Neural progenitor cell (in vitro differentiated cells): ENCODE measurements around the gene NDUFB10.

Experiments
- CTCF ChIP-seq: fragments of 200-600 bp; sonication (generic); IDR thresholded peaks from 2 replicates; pipeline ENCODE4 v1.5.1; 2017; ENCODE audit warnings: antibody characterized with exemption, mild to moderate bottlenecking
- EZH2 ChIP-seq: fragments of 200-600 bp; sonication (generic); IDR thresholded peaks from 2 replicates; pipeline ENCODE4 v1.6.1; 2017; ENCODE audit warnings: antibody characterized with exemption, mild to moderate bottlenecking, moderate library complexity
- EZH2phosphoT487 ChIP-seq: fragments of 200-600 bp; sonication (generic); IDR thresholded peaks from 2 replicates; pipeline ENCODE4 v1.6.1; 2017; ENCODE audit warnings: antibody characterized with exemption

- TF ChIP-seq CTCF = no peak
- no peak for TF ChIP-seq EZH2phosphoT487
- TF ChIP-seq EZH2 = no peak
Observed at GRCh38 chr16:1998852-1999801, 39.8 kb downstream of the NDUFB10 start.
